Measurements from ENCODE around the gene DGCR6L. TPM values are rescaled to one million over a fixed set of nuclear protein-coding genes. Genes with fewer than 3 reads are reported as not detected.
A peak's percentile ranks its signal among the peaks of the same experiment; 100 is the strongest.
"Not testable (repeated sequence)": the region's sequence is repeated elsewhere in the genome, so short reads cannot be mapped to it uniquely, and the experiment has no call there.

DGCR6L gene
- total RNA-seq, 1 donor from 2014 or later, result 33.3 TPM

DNA sequence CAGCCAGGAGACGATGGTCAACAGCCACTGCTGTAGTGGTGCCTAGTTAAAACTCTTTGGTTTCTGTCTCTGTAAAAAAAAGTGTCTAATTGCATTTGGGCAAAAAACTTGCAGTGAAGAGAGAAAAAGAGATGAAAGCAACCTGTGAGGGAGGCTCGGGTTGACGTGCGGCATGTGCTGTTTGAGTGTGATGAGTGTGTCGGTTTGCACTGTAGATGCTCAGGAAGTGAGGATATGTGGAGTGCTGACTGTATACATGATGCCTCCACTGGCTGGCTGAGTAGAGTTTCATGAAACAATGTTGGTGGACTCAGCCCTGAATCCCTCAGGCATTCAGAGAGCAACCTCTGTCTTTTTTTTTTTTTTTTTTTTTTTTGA lies 4.3 kb upstream of the DGCR6L start:
- Mint-ChIP-seq H3K27me3 (ENCODE audit: low read depth, unreplicated experiment) (no peaks in the 10 kb centered on the region), H3K27ac (ENCODE audit: unreplicated experiment) (peak overlapping the region; percentile 16), H3K4me3 (ENCODE audit: unreplicated experiment) (no peak overlapping the region), H3K36me3 (ENCODE audit: low read depth, unreplicated experiment) (no peaks in the 10 kb centered on the region), H3K9me3 (ENCODE audit: unreplicated experiment) (no peaks in the 10 kb centered on the region), H3K4me1 (ENCODE audit: low read depth, unreplicated experiment) (peaks cover 14% of the 10 kb centered on the region)
- no peak for TF ChIP-seq EZH2 (IDR thresholded peaks at IDR 0.05; ENCODE audit: insufficient read depth, low read length)
- no peak for TF ChIP-seq CTCF (IDR thresholded peaks at IDR 0.05; ENCODE audit: insufficient read depth, low read depth, low read length)
- Histone ChIP-seq H3K4me3 (ENCODE audit: insufficient read depth, low read depth, low read length) (no peak overlapping the region), H2AFZ (ENCODE audit: low read depth, low read length) (peak overlapping the region; percentile 59), H3K36me3 (ENCODE audit: insufficient read depth, low read length) (no peaks in the 10 kb centered on the region), H3K4me2 (ENCODE audit: low read length) (peak overlapping the region; percentile 81), H3K79me2 (ENCODE audit: insufficient read depth, low read length) (peaks cover 4% of the 10 kb centered on the region), H3K9me3 (ENCODE audit: insufficient read depth, low read depth, low read length) (no peaks in the 10 kb centered on the region), H4K20me1 (ENCODE audit: insufficient read depth, low read length) (peaks cover 2% of the 10 kb centered on the region), H3K9ac (ENCODE audit: low read length) (no peak overlapping the region), H3K4me1 (ENCODE audit: insufficient read depth, low read length) (peaks cover 24% of the 10 kb centered on the region), H3K27ac (ENCODE audit: low read depth, low read length) (peak overlapping the region; percentile 84), H3K27me3 (ENCODE audit: insufficient read depth, low read length) (no peaks in the 10 kb centered on the region)
- no peak for DNase-seq (ENCODE audit: low read depth)
- no peak for FAIRE-seq

DNA sequence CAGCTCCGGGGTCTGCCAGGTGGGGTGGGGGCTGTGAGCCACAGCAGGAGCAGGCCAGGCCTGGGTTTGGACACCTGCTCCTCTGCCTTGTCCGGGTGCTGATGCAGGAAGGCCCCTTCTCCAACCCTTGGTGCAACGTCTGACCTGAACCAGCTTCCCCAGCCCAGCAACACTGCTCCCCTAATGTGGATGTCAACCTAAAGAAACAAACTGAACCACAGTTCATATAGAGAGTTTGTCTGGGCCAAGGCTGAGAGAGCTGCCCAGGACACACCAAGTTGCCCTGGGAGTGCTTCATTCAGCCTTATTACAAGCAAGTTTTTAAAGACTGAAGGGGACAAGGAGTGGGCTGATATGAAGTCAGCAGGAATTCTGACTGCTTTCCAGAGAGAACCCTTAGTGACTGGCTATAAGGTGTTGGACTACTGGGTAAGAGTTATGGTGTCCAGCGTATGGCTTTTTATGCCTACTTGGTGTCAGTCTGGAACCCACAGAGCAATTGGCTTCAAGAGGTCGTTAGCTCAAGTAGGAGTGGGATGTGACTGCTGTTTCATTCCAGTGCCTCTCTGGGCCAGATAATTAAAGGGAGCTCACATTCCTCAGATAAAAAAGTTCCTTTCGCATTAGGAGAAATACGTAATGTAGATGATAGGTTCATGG lies 1.8 kb upstream of the DGCR6L start:
- H3K9me3 Mint-ChIP-seq (ENCODE audit: unreplicated experiment); H3K4me2 ChIP-seq (ENCODE audit: low read length); H3K4me3 ChIP-seq (ENCODE audit: insufficient read depth, low read depth, low read length); H3K27me3 ChIP-seq (ENCODE audit: insufficient read depth, low read length); H2AFZ ChIP-seq (ENCODE audit: low read depth, low read length); H3K27me3 Mint-ChIP-seq (ENCODE audit: low read depth, unreplicated experiment); DNase-seq (ENCODE audit: low read depth); H3K9ac ChIP-seq (ENCODE audit: low read length); H3K36me3 ChIP-seq (ENCODE audit: insufficient read depth, low read length); FAIRE-seq; H3K27ac ChIP-seq (ENCODE audit: low read depth, low read length); H3K36me3 Mint-ChIP-seq (ENCODE audit: low read depth, unreplicated experiment); H3K9me3 ChIP-seq (ENCODE audit: insufficient read depth, low read depth, low read length); H3K27ac Mint-ChIP-seq (ENCODE audit: unreplicated experiment): not testable (repeated sequence)
- H3K4me3 Mint-ChIP-seq (ENCODE audit: unreplicated experiment), result peak overlapping the region; percentile 94
- Histone ChIP-seq H3K79me2 (ENCODE audit: insufficient read depth, low read length) (peaks cover 11% of the 10 kb centered on the region), H3K4me1 (ENCODE audit: insufficient read depth, low read length) (peaks cover 29% of the 10 kb centered on the region), H4K20me1 (ENCODE audit: insufficient read depth, low read length) (peaks cover 20% of the 10 kb centered on the region)
- peaks cover 28% of the 10 kb centered on the region for H3K4me1 Mint-ChIP-seq (ENCODE audit: low read depth, unreplicated experiment)

GRCh38 chr22:20320659-20321551 lies 1.0 kb upstream of the DGCR6L start:
- Histone ChIP-seq H3K4me2 (ENCODE audit: low read length) (peak overlapping the region; percentile 99), H4K20me1 (ENCODE audit: insufficient read depth, low read length) (peaks cover 23% of the 10 kb centered on the region), H3K27ac (ENCODE audit: low read depth, low read length) (peak overlapping the region; percentile 82), H3K79me2 (ENCODE audit: insufficient read depth, low read length) (peaks cover 13% of the 10 kb centered on the region), H3K9ac (ENCODE audit: low read length) (peak overlapping the region; percentile 89), H3K4me1 (ENCODE audit: insufficient read depth, low read length) (peaks cover 29% of the 10 kb centered on the region), H3K4me3 (ENCODE audit: insufficient read depth, low read depth, low read length) (peak overlapping the region; percentile 81), H2AFZ (ENCODE audit: low read depth, low read length) (peak overlapping the region; percentile 96)
- not testable (repeated sequence) for H3K36me3 Mint-ChIP-seq (ENCODE audit: low read depth, unreplicated experiment); H3K9me3 Mint-ChIP-seq (ENCODE audit: unreplicated experiment); H3K27me3 ChIP-seq (ENCODE audit: insufficient read depth, low read length); H3K27me3 Mint-ChIP-seq (ENCODE audit: low read depth, unreplicated experiment); H3K36me3 ChIP-seq (ENCODE audit: insufficient read depth, low read length); FAIRE-seq; H3K9me3 ChIP-seq (ENCODE audit: insufficient read depth, low read depth, low read length); DNase-seq (ENCODE audit: low read depth)
- H3K4me1 Mint-ChIP-seq (ENCODE audit: low read depth, unreplicated experiment), result peaks cover 28% of the 10 kb centered on the region
- peak overlapping the region; percentile 94 for H3K4me3 Mint-ChIP-seq (ENCODE audit: unreplicated experiment)
- H3K27ac Mint-ChIP-seq (ENCODE audit: unreplicated experiment), result peak overlapping the region; percentile 93

All from astrocyte (in vitro differentiated cells and primary cell).